Fibroblast of skin of left quadriceps (primary cell): ENCODE results near the gene PANX3.

ENCODE experiments used
- DNase-seq, 2 experiments: peaks; one replicate each; pipeline ENCODE4 v3.0.0-alpha.2; 2013; ENCODE audit warnings: low read depth in 2 of 2

The PANX3 gene

DNA sequence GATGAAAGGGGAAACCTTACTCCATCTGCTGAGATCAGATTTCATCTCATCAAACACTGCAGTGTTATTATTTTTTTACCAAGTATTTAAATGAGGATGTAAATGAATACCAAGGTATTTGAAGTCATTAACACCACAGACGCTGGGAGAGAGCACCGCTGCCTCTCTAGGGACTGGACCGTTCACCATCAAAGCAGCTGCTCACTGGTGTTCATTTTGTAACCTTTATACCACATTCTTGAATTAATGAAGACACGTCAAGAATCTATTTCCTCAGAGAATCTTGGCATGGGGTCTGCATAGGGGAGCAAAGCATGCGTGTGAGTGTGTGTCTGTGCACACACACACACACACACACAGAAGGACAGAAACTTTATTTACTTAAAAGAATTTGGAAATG, 46.7 kb downstream of the PANX3 start:
- peak in 1 of 2 experiments; percentile 17 for DNase-seq

DNA sequence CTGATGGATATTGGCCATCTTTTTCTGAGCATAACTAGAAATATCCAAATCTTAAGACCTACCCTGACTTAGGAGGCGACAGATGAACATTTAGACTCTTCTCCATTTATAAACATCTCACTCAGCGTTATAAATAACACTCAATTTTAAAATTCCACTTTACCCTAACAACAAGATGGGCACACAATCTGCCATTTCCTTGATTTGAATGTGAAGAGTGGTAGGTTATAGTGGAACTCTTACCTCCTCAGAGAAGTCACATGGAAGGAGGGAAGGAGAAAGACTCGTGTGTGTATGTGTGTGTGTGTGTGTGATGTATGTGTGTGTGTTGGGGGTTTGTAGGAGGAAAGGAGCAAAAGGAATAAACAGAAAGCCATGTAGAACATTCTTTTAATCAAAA, 47.3 kb downstream of the PANX3 start:
- DNase-seq: no peak

- DNase-seq: no peak
Observed at GRCh38 chr11:124658986-124659385, 47.8 kb downstream of the PANX3 start.

- DNase-seq: no peak
Observed at GRCh38 chr11:124661553-124661952, 50.3 kb downstream of the PANX3 start.

- no peak for DNase-seq
Observed at GRCh38 chr11:124662106-124662505, 50.9 kb downstream of the PANX3 start.

DNA sequence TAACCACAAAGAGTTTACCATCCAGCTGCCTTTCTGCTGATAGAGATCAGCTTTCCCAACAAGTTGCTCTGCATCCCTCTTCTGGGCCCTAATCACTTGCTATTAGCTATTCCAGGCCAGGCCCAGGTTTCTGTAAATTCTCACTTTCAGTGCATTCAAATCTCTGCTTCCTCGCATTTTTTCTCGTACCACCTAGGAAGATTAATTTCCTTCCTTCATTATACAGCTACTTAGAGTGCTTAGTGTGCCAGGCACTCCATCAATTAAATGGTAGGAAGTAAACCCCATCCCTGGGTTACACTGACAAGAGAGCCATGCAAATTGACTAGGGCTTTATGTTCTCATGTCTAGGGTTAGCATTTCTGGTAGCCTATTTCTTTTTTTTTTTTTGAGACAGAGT, 52.6 kb downstream of the PANX3 start:
- no peak for DNase-seq

- DNase-seq: no peak
Observed at GRCh38 chr11:124667601-124668000, 56.4 kb downstream of the PANX3 start.

DNA sequence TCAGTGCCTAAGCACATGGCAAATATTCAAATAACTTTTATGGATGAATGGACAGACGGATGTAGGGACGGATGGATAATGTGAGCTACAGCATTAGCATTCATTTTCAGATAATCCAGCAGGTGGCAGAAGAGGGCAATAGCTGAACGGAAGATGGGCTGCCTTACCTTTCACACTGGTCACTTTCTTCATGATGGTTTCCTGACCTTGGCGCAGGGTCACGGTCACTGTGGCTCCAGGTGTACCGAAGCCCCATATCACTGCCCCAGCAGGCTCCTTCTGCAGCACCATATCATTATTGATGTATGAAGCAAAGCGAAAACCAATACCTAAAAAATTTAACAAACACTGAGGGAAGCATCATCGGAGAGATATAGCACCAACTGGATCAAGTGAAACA, 58.0 kb downstream of the PANX3 start:
- no peak for DNase-seq
